GM12878 (cell line): Measurements from ENCODE around the gene SRSF9. TPM values are rescaled to one million over a fixed set of nuclear protein-coding genes. Genes with fewer than 3 reads are reported as not detected.

ENCODE experiments used
- NR2F1 ChIP-seq: fragments of 450-650 bp; conservative IDR thresholded peaks from 2 replicates; pipeline ENCODE4 v1.6.1; 2017; ENCODE audit warnings: mild to moderate bottlenecking
- polyA plus RNA-seq, 11 experiments: library from polyadenylated mRNA; depleted of rRNA in 4 of 11; unstranded in 6 of 11; stranded (reverse) in 5 of 11; fragments of >200 nt; fragmentation: Nextera tagmentation in 4 of 11; fragmentation: Illumina TruSeq in 1 of 11; extraction: Ambion mirVana in 4 of 11; extraction: Trizol in 1 of 11; gene quantifications; 1 replicate in 1 of 11; 2 replicates in 10 of 11; pipeline versions ENCODE4 v1.2.1 to v1.2.3, GENCODE V29; 2011 to 2016; ENCODE audit warnings: inconsistent platforms in 2 of 11, missing spikeins in 2 of 11, low read depth in 1 of 11
- total RNA-seq, 4 experiments: library from RNA; depleted of rRNA in 3 of 4; stranded (reverse); fragments of >200 nt in 3 of 4; fragmentation: Illumina TruSeq in 1 of 4; extraction: Trizol in 1 of 4; gene quantifications; 2 replicates each; pipeline versions ENCODE4 v1.2.1 to v1.2.3, GENCODE V29; 2013 to 2021
- TF ChIP-seq, protein P1 (sequence below): fragments of 450-650 bp; formaldehyde crosslinking; IDR thresholded peaks from 2 replicates; pipeline ENCODE4 v1.5.0; 2022; ENCODE audit warnings: mild to moderate bottlenecking, missing genetic modification characterization
- TF ChIP-seq, protein P2 (sequence below): fragments of 450-650 bp; IDR thresholded peaks from 2 replicates; pipeline ENCODE4 v1.6.1; 2016; ENCODE audit warnings: mild to moderate bottlenecking

The SRSF9 gene
- total and polyA plus RNA-seq, 10 of the 15 experiments (the other 5 are each of a cell fraction or from before 2014, with no cell fraction given) = 56.2 to 510 (median 186) TPM

GRCh38 chr12:120497524-120498150 is 28.1 kb upstream of the SRSF9 start (continued):
- TF ChIP-seq, protein P1, sequence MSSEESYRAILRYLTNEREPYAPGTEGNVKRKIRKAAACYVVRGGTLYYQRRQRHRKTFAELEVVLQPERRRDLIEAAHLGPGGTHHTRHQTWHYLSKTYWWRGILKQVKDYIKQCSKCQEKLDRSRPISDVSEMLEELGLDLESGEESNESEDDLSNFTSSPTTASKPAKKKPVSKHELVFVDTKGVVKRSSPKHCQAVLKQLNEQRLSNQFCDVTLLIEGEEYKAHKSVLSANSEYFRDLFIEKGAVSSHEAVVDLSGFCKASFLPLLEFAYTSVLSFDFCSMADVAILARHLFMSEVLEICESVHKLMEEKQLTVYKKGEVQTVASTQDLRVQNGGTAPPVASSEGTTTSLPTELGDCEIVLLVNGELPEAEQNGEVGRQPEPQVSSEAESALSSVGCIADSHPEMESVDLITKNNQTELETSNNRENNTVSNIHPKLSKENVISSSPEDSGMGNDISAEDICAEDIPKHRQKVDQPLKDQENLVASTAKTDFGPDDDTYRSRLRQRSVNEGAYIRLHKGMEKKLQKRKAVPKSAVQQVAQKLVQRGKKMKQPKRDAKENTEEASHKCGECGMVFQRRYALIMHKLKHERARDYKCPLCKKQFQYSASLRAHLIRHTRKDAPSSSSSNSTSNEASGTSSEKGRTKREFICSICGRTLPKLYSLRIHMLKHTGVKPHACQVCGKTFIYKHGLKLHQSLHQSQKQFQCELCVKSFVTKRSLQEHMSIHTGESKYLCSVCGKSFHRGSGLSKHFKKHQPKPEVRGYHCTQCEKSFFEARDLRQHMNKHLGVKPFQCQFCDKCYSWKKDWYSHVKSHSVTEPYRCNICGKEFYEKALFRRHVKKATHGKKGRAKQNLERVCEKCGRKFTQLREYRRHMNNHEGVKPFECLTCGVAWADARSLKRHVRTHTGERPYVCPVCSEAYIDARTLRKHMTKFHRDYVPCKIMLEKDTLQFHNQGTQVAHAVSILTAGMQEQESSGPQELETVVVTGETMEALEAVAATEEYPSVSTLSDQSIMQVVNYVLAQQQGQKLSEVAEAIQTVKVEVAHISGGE (CRISPR knock-in tag) = no peak
- TF ChIP-seq, protein P2, sequence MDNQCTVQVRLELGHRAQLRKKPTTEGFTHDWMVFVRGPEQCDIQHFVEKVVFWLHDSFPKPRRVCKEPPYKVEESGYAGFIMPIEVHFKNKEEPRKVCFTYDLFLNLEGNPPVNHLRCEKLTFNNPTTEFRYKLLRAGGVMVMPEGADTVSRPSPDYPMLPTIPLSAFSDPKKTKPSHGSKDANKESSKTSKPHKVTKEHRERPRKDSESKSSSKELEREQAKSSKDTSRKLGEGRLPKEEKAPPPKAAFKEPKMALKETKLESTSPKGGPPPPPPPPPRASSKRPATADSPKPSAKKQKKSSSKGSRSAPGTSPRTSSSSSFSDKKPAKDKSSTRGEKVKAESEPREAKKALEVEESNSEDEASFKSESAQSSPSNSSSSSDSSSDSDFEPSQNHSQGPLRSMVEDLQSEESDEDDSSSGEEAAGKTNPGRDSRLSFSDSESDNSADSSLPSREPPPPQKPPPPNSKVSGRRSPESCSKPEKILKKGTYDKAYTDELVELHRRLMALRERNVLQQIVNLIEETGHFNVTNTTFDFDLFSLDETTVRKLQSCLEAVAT = no peak
- no peak for TF ChIP-seq NR2F1
